Ovary (tissue), 9 donors: ENCODE data around the gene GUCA1A. TPM values are rescaled to one million over a fixed set of nuclear protein-coding genes. Genes with fewer than 3 reads are reported as not detected.
A peak's percentile ranks its signal among the peaks of the same experiment; 100 is the strongest.
"Not testable (repeated sequence)": the region's sequence is repeated elsewhere in the genome, so short reads cannot be mapped to it uniquely, and the experiment has no call there.

Experiments used
- DNase-seq, 5 donors: peaks; one replicate each; pipeline ENCODE4 v3.0.0-alpha.2; 2019 to 2020
- H3K27ac ChIP-seq, 2 donors: fragments of 200-600 bp; one replicate each; pipeline versions ENCODE4 v1.5.1 to v1.8.0; 2019 to 2022
- H3K27me3 ChIP-seq: fragments of 200-600 bp; one replicate; pipeline ENCODE4 v1.8.0; 2022
- H3K36me3 ChIP-seq: fragments of 200-600 bp; sonication (generic); one replicate; pipeline ENCODE4 v1.5.1; 2019
- H3K4me1 ChIP-seq: one replicate; pipeline ENCODE4 v1.8.1; 2013; ENCODE audit warnings: mild to moderate bottlenecking, moderate library complexity; ENCODE audit not compliant: insufficient read depth
- H3K4me3 ChIP-seq: fragments of 200-600 bp; sonication (generic); one replicate; pipeline ENCODE4 v1.5.1; 2017
- H3K9me3 ChIP-seq, 2 donors: fragments of 200-600 bp in 1 of 2; sonication (generic) in 1 of 2; one replicate each; pipeline versions ENCODE4 v1.5.1 to v1.8.1; 2013 to 2019; ENCODE audit warnings: mild to moderate bottlenecking in 1 of 2, moderate library complexity in 1 of 2
- EP300 ChIP-seq: sonication (generic); formaldehyde crosslinking; IDR thresholded peaks from one replicate; pipeline ENCODE4 v1.6.1; 2017; ENCODE audit warnings: antibody characterized with exemption
- POLR2A ChIP-seq: fragments of 450-650 bp; IDR thresholded peaks from one replicate; pipeline ENCODE4 v1.6.1; 2017; ENCODE audit warnings: antibody characterized with exemption, mild to moderate bottlenecking, moderate library complexity
- WGBS, 3 donors: extraction: QIAGEN DNeasy Blood & Tissue Kit in 1 of 3; methylation state at CpG; one replicate each; pipeline versions ENCODE4 v1.1.5 to v1.1.7; 2013 to 2017; 5-methylcytosine and 5-hydroxymethylcytosine counted together
- intact Hi-C, 4 donors: fragments of 100-400 bp; cut with DNase I; formaldehyde crosslinking; loops; one replicate each; pipeline versions ENCODE4 v1.11.0 to v1.15.1; 2022 to 2023
- polyA plus RNA-seq, 2 donors: library from polyadenylated mRNA; stranded (reverse); fragments of 200-250 nt in 1 of 2; fragments of 350-450 nt in 1 of 2; fragmentation: Illumina TruSeq in 1 of 2; extraction: RNeasy Lipid Tissue Mini Kit (QIAGEN cat#74804) in 1 of 2; gene quantifications; one replicate each; pipeline ENCODE4 v1.2.3, GENCODE V29; 2013 to 2014
- total RNA-seq, 7 donors: library from RNA; depleted of rRNA in 2 of 7; stranded (reverse); fragments of >200 nt in 2 of 7; fragmentation: NEBNext Ultra II Directional in 3 of 7; extraction: Animal tissue kit (Norgen Biotek cat#: 25700) in 3 of 7; gene quantifications; one replicate each; pipeline versions ENCODE4 v1.1.0 to v1.2.4, GENCODE V29; 2016 to 2023
- TF ChIP-seq, protein P1 (sequence below), 3 donors: fragments of 450-650 bp in 2 of 3; fragments of 200-600 bp in 1 of 3; IDR thresholded peaks; one replicate each; pipeline versions ENCODE4 v1.5.1 to v1.8.0; 2016 to 2022; ENCODE audit warnings: antibody characterized with exemption in 3 of 3, mild to moderate bottlenecking in 1 of 3
- donor health status: DM: no; HTN: no; CAD: no; lungs with moderate emphysema.
- donor health status: DM: no; HTN: no; CAD: no.
- donor health status: Bipolar disorder and iron deficiency.
- donor health status: DM: yes; HTN: yes; CAD: no.
- donor health status: DM: no; HTN: no; CAD: no.
- donor health status: DM: yes; HTN: yes; CAD: no.

Gene GUCA1A
- total and polyA plus RNA-seq, 9 donors, result 0.06 TPM; not detected in 8

GRCh38 chr6:42210551-42210950 lies 37.4 kb downstream of the GUCA1A start:
- DNase-seq, result no peak
- Histone ChIP-seq H3K27me3 (no peaks in the 10 kb centered on the region), H3K4me3 (no peak overlapping the region), H3K9me3 (no peaks in the 10 kb centered on the region), H3K27ac (no peak overlapping the region), H3K4me1 (peaks cover 1% of the 10 kb centered on the region), H3K36me3 (peaks cover 2% of the 10 kb centered on the region)
- intact Hi-C loops, result no loop called here
- WGBS, 3 donors, result 26 to 38% methylated on average over 1 of the region's 1 CpG; no CpG with 5 or more reads in 1 of the 3 donors
- no peak for TF ChIP-seq EP300
- TF ChIP-seq, protein P1, sequence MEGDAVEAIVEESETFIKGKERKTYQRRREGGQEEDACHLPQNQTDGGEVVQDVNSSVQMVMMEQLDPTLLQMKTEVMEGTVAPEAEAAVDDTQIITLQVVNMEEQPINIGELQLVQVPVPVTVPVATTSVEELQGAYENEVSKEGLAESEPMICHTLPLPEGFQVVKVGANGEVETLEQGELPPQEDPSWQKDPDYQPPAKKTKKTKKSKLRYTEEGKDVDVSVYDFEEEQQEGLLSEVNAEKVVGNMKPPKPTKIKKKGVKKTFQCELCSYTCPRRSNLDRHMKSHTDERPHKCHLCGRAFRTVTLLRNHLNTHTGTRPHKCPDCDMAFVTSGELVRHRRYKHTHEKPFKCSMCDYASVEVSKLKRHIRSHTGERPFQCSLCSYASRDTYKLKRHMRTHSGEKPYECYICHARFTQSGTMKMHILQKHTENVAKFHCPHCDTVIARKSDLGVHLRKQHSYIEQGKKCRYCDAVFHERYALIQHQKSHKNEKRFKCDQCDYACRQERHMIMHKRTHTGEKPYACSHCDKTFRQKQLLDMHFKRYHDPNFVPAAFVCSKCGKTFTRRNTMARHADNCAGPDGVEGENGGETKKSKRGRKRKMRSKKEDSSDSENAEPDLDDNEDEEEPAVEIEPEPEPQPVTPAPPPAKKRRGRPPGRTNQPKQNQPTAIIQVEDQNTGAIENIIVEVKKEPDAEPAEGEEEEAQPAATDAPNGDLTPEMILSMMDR (IDR thresholded peaks at IDR 0.05), result no peak

GRCh38 chr6:42211726-42212125 lies 38.6 kb downstream of the GUCA1A start:
- H3K27me3 ChIP-seq, result no peaks in the 10 kb centered on the region
- H3K36me3 ChIP-seq, result peaks cover 2% of the 10 kb centered on the region
- H3K4me3 ChIP-seq, result no peak overlapping the region
- whole genome bisulfite sequencing, 3 donors, result 92% methylated on average over 6 of the region's 6 CpGs
- TF ChIP-seq EP300, result no peak
- TF ChIP-seq, protein P1 (IDR thresholded peaks at IDR 0.05), result no peak
- no peak for TF ChIP-seq POLR2A
- peaks cover 6% of the 10 kb centered on the region for H3K4me1 ChIP-seq
- H3K27ac ChIP-seq, result no peak overlapping the region
- DNase-seq, result no peak
- H3K9me3 ChIP-seq, result no peaks in the 10 kb centered on the region
- intact Hi-C loops, result no loop called here

- 63 to 79% (median 63%) methylated on average over 3 of the region's 3 CpGs for WGBS, 3 donors
- TF ChIP-seq POLR2A, result no peak
- TF ChIP-seq EP300, result no peak
- TF ChIP-seq, protein P1 (IDR thresholded peaks at IDR 0.05), result no peak
- DNase-seq, result no peak
- H3K4me3 ChIP-seq, result no peak overlapping the region
- H3K27me3 ChIP-seq, result no peaks in the 10 kb centered on the region
- H3K9me3 ChIP-seq, result no peaks in the 10 kb centered on the region
- peaks cover 2% of the 10 kb centered on the region for H3K36me3 ChIP-seq
- H3K4me1 ChIP-seq, result peaks cover 6% of the 10 kb centered on the region
- intact Hi-C loops, result no loop called here
- no peak overlapping the region for H3K27ac ChIP-seq
These were observed 39.3 kb downstream of the GUCA1A start for GRCh38 chr6:42212442-42212841.

DNA sequence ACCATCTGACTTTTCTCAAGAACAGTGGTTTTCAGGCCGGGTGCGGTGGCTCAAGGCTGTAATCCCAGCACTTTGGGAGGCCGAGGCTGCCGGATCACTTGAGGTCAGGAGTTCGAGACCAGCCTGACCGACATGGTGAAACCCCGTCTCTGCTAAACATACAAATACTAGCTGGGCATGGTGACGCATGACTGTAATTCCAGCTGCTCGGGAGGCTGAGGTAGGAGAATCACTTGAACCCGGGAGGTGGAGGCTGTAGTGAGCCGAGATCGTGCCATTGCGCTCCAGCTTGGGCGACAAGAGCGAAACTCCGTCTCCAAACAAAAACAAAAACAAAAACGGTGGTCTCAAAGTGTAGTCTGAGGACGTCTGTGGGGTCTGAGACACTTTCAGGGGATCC lies 43.3 kb downstream of the GUCA1A start:
- DNase-seq, H3K9me3 ChIP-seq, H3K27ac ChIP-seq, H3K4me1 ChIP-seq, H3K27me3 ChIP-seq, H3K36me3 ChIP-seq: not testable (repeated sequence)
- WGBS, 3 donors, result 69 to 82% (median 77%) methylated on average over 18 of the region's 18 CpGs
- peak overlapping the region; percentile 73 for H3K4me3 ChIP-seq
- intact Hi-C loops, result loop anchor here in 1 of 4 donors (5.0 kb wide), 1 partner anchor 316 kb away; no protein-coding TSS in a partner anchor

DNA sequence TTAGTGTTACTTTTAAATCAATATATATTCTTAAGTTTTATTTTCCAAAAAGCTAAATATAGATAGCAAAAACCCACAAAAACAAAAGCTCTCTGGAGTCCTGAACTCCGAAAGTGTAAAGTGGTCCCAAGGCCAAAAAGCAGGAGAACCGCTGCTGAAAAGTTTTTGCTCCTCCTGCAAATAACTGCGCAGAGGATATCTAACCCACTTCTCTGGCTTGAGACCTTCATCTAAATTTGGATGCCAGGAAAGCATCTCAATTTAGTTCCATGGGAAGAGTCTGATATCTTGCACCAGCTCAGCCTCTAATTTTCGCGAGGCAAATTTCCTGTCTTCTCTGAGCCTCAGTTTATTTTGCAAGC lies 44.0 kb downstream of the GUCA1A start:
- Histone ChIP-seq H3K4me1 (peaks cover 6% of the 10 kb centered on the region), H3K4me3 (peak overlapping the region; percentile 73), H3K36me3 (peaks cover 2% of the 10 kb centered on the region), H3K27me3 (no peaks in the 10 kb centered on the region), H3K27ac (no peak overlapping the region), H3K9me3 (no peaks in the 10 kb centered on the region)
- WGBS, 3 donors, result 0 to 2% (median 1%) methylated on average over 5 of the region's 5 CpGs
- intact Hi-C loops, result loop anchor here in 1 of 4 donors (5.0 kb wide), 1 partner anchor 315 kb away; no protein-coding TSS in a partner anchor
- TF ChIP-seq POLR2A, result no peak
- TF ChIP-seq, protein P1 (IDR thresholded peaks at IDR 0.05), result no peak
- TF ChIP-seq EP300, result no peak
- DNase-seq, result no peak
